Epithelial cell of umbilical artery (primary cell): ENCODE results near the gene RPL12. TPM values are rescaled to one million over a fixed set of nuclear protein-coding genes. Genes with fewer than 3 reads are reported as not detected.

Source experiments
- total RNA-seq: library from RNA; depleted of rRNA; stranded (reverse); fragments of >200 nt; gene quantifications from 2 replicates; pipeline ENCODE4 v1.2.3, GENCODE V29; 2014

Gene RPL12
- 1,300 and 2,027 TPM in 2 replicates for total RNA-seq

GRCh38 chr9:127450830-127451607, at the start of gene RPL12, which contains the start of gene LRSAM1:
TSS of gene RPL12 (minus strand) at chr9:127451406. CDS start at chr9:127451317, 89 bp downstream.
TSS of gene LRSAM1 (plus strand) at chr9:127451510. CDS start at chr9:127454528, 3,018 bp downstream.

GRCh38 chr9:127423934-127424675, 27.1 kb downstream of the RPL12 start, which contains the start of gene ZNF79:
TSS of gene ZNF79 (plus strand) at chr9:127424382. CDS start at chr9:127424788, 406 bp downstream.

Other genes with a start within 250 kb of the RPL12 start
- 2.6 and 5.3 TPM in 2 replicates for gene GARNL3, start 186.6 kb downstream of the RPL12 start, total RNA-seq
- 9.4 and 13.1 TPM in 2 replicates for gene SLC2A8, start 54.2 kb downstream of the RPL12 start, total RNA-seq
- gene ZNF79, start 27.0 kb downstream of the RPL12 start, total RNA-seq, result 9.1 and 15.3 TPM in 2 replicates
- gene LRSAM1, start 104 bp upstream of the RPL12 start, total RNA-seq, result 10.5 and 10.7 TPM in 2 replicates
- 14.9 and 76.7 TPM in 2 replicates for gene STXBP1, start 160.9 kb upstream of the RPL12 start, total RNA-seq